Endothelial cell of umbilical vein (primary cell): Measurements from ENCODE around the gene TRAIP. TPM values are rescaled to one million over a fixed set of nuclear protein-coding genes. Genes with fewer than 3 reads are reported as not detected.

Source experiments
- BruUV-seq: library from RNA; stranded (reverse); fragments of 400-500 nt; replicated peaks from 2 replicates; lab custom pipeline; 2021; lab: Mats Ljungman, UMichigan
- CTCF ChIA-PET: fragments of 300-600, 350-600 bp; sonication (Branson Sonifier 250); formaldehyde crosslinking; loops from one replicate; lab custom pipeline; 2021; ENCODE audit warnings: antibody characterized with exemption, inconsistent platforms; lab: Charles Lee
- POLR2A ChIA-PET: fragments of 300-600, 350-600 bp; sonication (Branson Sonifier 250); formaldehyde crosslinking; loops from one replicate; lab custom pipeline; 2021; ENCODE audit warnings: antibody characterized with exemption, inconsistent platforms; lab: Charles Lee
- DNase-seq: peaks from one replicate; pipeline ENCODE4 v3.0.0-alpha.2; 2011; ENCODE audit warnings: low read depth, low spot score
- FAIRE-seq: peaks from 2 replicates; lab custom pipeline; 2011; peaks lifted over from hg19 to GRCh38; lab: Jason Lieb, UNC
- H2AFZ ChIP-seq: 2 replicates; pipeline ENCODE4 v1.6.0; 2012; ENCODE audit warnings: low read depth, low read length, control low read depth, inconsistent platforms
- H3K27ac ChIP-seq: 2 replicates; pipeline ENCODE4 v1.5.1; 2011; ENCODE audit warnings: low read depth, mild to moderate bottlenecking, control low read depth, low read length, moderate library complexity; ENCODE audit not compliant: insufficient read depth
- H3K27me3 ChIP-seq, 2 experiments: 2 replicates each; pipeline versions ENCODE4 v1.6.0 to v1.6.1; 2011; ENCODE audit warnings: low read length in 2 of 2, mixed read lengths in 1 of 2; ENCODE audit not compliant: control insufficient read depth in 2 of 2, insufficient read depth in 2 of 2
- H3K36me3 ChIP-seq, 2 experiments: 2 replicates in 1 of 2; 3 replicates in 1 of 2; pipeline ENCODE4 v1.5.1; 2011; ENCODE audit warnings: low read length in 2 of 2, mild to moderate bottlenecking in 1 of 2, moderate library complexity in 1 of 2; ENCODE audit not compliant: control insufficient read depth in 2 of 2, insufficient read depth in 2 of 2; ENCODE audit errors: extremely low read depth in 1 of 2
- H3K4me1 ChIP-seq: 3 replicates; pipeline ENCODE4 v1.5.1; 2011; ENCODE audit warnings: mild to moderate bottlenecking, low read length; ENCODE audit not compliant: control insufficient read depth, insufficient read depth; ENCODE audit errors: extremely low read depth
- H3K4me2 ChIP-seq: 2 replicates; pipeline ENCODE4 v1.6.1; 2011; ENCODE audit warnings: low read length, control low read depth, mixed read lengths; ENCODE audit not compliant: insufficient read depth
- H3K4me3 ChIP-seq, 3 experiments: fragments of 200-600 bp in 1 of 3; sonication (generic), shearing (Covaris generic) in 1 of 3; replicated peaks in 1 of 3; 2 replicates each; pipeline ENCODE4 v1.5.1; 2011 to 2016; ENCODE audit warnings: control low read depth in 3 of 3, low read length in 3 of 3, mild to moderate bottlenecking in 2 of 3, inconsistent platforms in 1 of 3, low read depth in 1 of 3, moderate library complexity in 1 of 3; ENCODE audit not compliant: insufficient read depth in 1 of 3
- H3K79me2 ChIP-seq: 2 replicates; pipeline ENCODE4 v1.6.0; 2012; ENCODE audit warnings: low read length, inconsistent platforms; ENCODE audit not compliant: control insufficient read depth, insufficient read depth
- H3K9ac ChIP-seq: replicated peaks from 2 replicates; pipeline ENCODE3; 2011; ENCODE audit warnings: low read length, control low read depth; ENCODE audit not compliant: insufficient read depth; ENCODE audit errors: extremely low read depth
- H3K9me1 ChIP-seq: replicated peaks from 3 replicates; pipeline ENCODE4 v1.6.0; 2011; ENCODE audit warnings: mild to moderate bottlenecking, low read length; ENCODE audit not compliant: control insufficient read depth, insufficient read depth; ENCODE audit errors: extremely low read depth
- H3K9me3 ChIP-seq: replicated peaks from 2 replicates; pipeline ENCODE4 v1.5.1; 2012; ENCODE audit warnings: low read length, inconsistent platforms; ENCODE audit not compliant: control insufficient read depth, insufficient read depth
- H4K20me1 ChIP-seq: replicated peaks from 2 replicates; pipeline ENCODE3; 2011; ENCODE audit warnings: mild to moderate bottlenecking, low read length; ENCODE audit not compliant: control insufficient read depth, insufficient read depth; ENCODE audit errors: extremely low read depth
- EZH2 ChIP-seq: IDR thresholded peaks from 2 replicates; pipeline ENCODE4 v1.6.1; 2012; ENCODE audit warnings: borderline replicate concordance, low read depth, mild to moderate bottlenecking, moderate library complexity, low read length, inconsistent platforms; ENCODE audit not compliant: severe bottlenecking
- FOS ChIP-seq: IDR thresholded peaks from 2 replicates; pipeline ENCODE4 v1.6.1; 2011; ENCODE audit warnings: mild to moderate bottlenecking, low read length, moderate library complexity, borderline replicate concordance; ENCODE audit not compliant: insufficient read depth
- GATA2 ChIP-seq: IDR thresholded peaks from 2 replicates; pipeline ENCODE4 v1.7.0; 2011; ENCODE audit warnings: low read depth, mild to moderate bottlenecking, moderate library complexity, mixed read lengths, low read length; ENCODE audit not compliant: insufficient read length, insufficient read depth
- JUN ChIP-seq: IDR thresholded peaks from 2 replicates; pipeline ENCODE4 v1.6.1; 2011; ENCODE audit warnings: borderline replicate concordance, low read depth; ENCODE audit not compliant: insufficient read length, insufficient read depth
- MYC ChIP-seq: IDR thresholded peaks from one replicate; pipeline ENCODE4 v1.6.1; 2011; ENCODE audit warnings: mild to moderate bottlenecking, low read depth, low read length
- POLR2A ChIP-seq: IDR thresholded peaks from 2 replicates; pipeline ENCODE4 v1.6.1; 2012; ENCODE audit warnings: low read depth, mild to moderate bottlenecking, control low read depth, low read length
- POLR2AphosphoS5 ChIP-seq: IDR thresholded peaks from 2 replicates; pipeline ENCODE4 v1.6.1; 2012; ENCODE audit warnings: low read depth, mild to moderate bottlenecking, control low read depth, low read length, moderate library complexity; ENCODE audit not compliant: insufficient read depth
- dilution Hi-C: fragments of 300-500 bp; cut with MboI; formaldehyde crosslinking; loops from one replicate; pipeline ENCODE4 v1.15.0; 2019; ENCODE audit warnings: low sequenced_read_pairs; ENCODE audit not compliant: extremely low pct_ligation_motif_present
- intact Hi-C: fragments of 100-400 bp; cut with micrococcal nuclease; formaldehyde crosslinking; loops from one replicate; pipeline ENCODE4 v1.10.0; 2022
- polyA plus RNA-seq, 4 experiments: library from polyadenylated mRNA; depleted of rRNA in 3 of 4; stranded (reverse) in 3 of 4; unstranded in 1 of 4; fragments of >200 nt; gene quantifications; 2 replicates each; pipeline versions ENCODE4 v1.2.1 to v1.2.3, GENCODE V29; 2011 to 2012; ENCODE audit warnings: missing spikeins in 1 of 4
- total RNA-seq: library from RNA; stranded (reverse); gene quantifications from 2 replicates; pipeline ENCODE4 v1.2.3, GENCODE V29; 2021
- TF ChIP-seq, protein P1 (sequence below), 2 donors: IDR thresholded peaks; 1 replicate in 1 of 2; 2 replicates in 1 of 2; pipeline ENCODE4 v1.5.1; 2011; ENCODE audit warnings: low read length in 2 of 2, mild to moderate bottlenecking in 2 of 2, moderate library complexity in 2 of 2, control low read depth in 1 of 2, inconsistent platforms in 1 of 2, low read depth in 1 of 2; ENCODE audit not compliant: insufficient read depth in 1 of 2; ENCODE audit errors: extremely low read depth in 1 of 2
- TF ChIP-seq, protein P2 (sequence below): IDR thresholded peaks from 2 replicates; pipeline ENCODE4 v1.6.1; 2011; ENCODE audit not compliant: insufficient read depth, insufficient read length

Gene TRAIP
- total and polyA plus RNA-seq, 2 donors (not counting 3 experiments of a cell fraction or from before 2014, with no cell fraction given), result 9.5 to 13.4 TPM

DNA sequence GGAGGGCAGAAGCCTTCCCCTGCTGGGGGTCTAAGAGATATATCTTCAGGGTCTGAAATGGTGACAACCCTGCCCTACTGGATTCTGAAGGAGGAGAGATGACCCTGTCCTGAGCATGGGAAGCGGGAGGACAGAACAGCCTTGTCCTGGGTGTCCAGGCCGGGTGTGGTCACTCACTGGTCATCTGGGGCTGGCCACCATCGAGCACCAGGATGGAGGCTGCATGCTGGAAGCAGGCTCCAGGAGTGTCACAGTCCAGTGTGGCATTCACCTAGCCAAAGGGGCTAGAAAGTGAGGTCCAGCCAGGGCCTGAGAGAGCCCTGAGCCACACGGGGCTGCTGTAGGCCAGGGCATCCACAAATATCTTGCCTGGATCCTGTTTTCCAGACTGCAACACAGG is 61.9 kb downstream of the TRAIP start:
- no TSS peak for BruUV-seq
- Histone ChIP-seq H3K27ac (no peak overlapping the region), H4K20me1 (no peaks in the 10 kb centered on the region), H3K9me1 (no peaks in the 10 kb centered on the region), H3K4me2 (no peak overlapping the region), H3K79me2 (no peaks in the 10 kb centered on the region), H3K4me3 (no peak overlapping the region), H2AFZ (no peak overlapping the region), H3K9me3 (no peaks in the 10 kb centered on the region), H3K27me3 (no peaks in the 10 kb centered on the region), H3K36me3 (no peaks in the 10 kb centered on the region), H3K9ac (no peak overlapping the region), H3K4me1 (peaks cover 3% of the 10 kb centered on the region)
- no peak for TF ChIP-seq POLR2A
- no peak for TF ChIP-seq EZH2
- no peak for TF ChIP-seq FOS
- no peak for TF ChIP-seq POLR2AphosphoS5
- no peak for TF ChIP-seq JUN
- TF ChIP-seq, protein P1, sequence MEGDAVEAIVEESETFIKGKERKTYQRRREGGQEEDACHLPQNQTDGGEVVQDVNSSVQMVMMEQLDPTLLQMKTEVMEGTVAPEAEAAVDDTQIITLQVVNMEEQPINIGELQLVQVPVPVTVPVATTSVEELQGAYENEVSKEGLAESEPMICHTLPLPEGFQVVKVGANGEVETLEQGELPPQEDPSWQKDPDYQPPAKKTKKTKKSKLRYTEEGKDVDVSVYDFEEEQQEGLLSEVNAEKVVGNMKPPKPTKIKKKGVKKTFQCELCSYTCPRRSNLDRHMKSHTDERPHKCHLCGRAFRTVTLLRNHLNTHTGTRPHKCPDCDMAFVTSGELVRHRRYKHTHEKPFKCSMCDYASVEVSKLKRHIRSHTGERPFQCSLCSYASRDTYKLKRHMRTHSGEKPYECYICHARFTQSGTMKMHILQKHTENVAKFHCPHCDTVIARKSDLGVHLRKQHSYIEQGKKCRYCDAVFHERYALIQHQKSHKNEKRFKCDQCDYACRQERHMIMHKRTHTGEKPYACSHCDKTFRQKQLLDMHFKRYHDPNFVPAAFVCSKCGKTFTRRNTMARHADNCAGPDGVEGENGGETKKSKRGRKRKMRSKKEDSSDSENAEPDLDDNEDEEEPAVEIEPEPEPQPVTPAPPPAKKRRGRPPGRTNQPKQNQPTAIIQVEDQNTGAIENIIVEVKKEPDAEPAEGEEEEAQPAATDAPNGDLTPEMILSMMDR (IDR thresholded peaks at IDR 0.05; ENCODE audit: extremely low read depth in 1 of 2, insufficient read depth in 1 of 2, low read depth in 1 of 2, low read length in 2 of 2), result no peak
- TF ChIP-seq GATA2, result no peak
- no peak for TF ChIP-seq MYC
- TF ChIP-seq, protein P2, sequence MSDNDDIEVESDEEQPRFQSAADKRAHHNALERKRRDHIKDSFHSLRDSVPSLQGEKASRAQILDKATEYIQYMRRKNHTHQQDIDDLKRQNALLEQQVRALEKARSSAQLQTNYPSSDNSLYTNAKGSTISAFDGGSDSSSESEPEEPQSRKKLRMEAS, result no peak
- dilution Hi-C loops (no loop called here), intact Hi-C loops (no loop called here)
- DNase-seq, result no peak
- CTCF ChIA-PET, result no interaction called here
- no peak for FAIRE-seq
- POLR2A ChIA-PET, result no interaction called here
